DND-41 (cell line): ENCODE results near the gene TMEM234.
A peak's percentile ranks its signal among the peaks of the same experiment; 100 is the strongest.

ENCODE experiments used
- ATAC-seq: fragments of 200-7000 bp; cut with Tn5 transposase; 3 replicates; pipeline ENCODE4 v1.9.1; 2021; ENCODE audit warnings: low read depth; ENCODE audit not compliant: insufficient read depth
- DNase-seq: peaks from one replicate; pipeline ENCODE4 v3.0.0-alpha.2; 2020
- H2AFZ ChIP-seq: 2 replicates; pipeline ENCODE4 v1.6.0; 2012; ENCODE audit warnings: low read depth, low read length
- H3K27ac ChIP-seq: 2 replicates; pipeline ENCODE4 v1.5.1; 2012; ENCODE audit warnings: low read length, inconsistent platforms
- H3K27me3 ChIP-seq: fragments of 200-600 bp; sonication (generic); 2 replicates; pipeline ENCODE4 v1.6.0; 2012; ENCODE audit warnings: low read length, mild to moderate bottlenecking, inconsistent platforms; ENCODE audit not compliant: insufficient read depth, poor library complexity
- H3K36me3 ChIP-seq: 2 replicates; pipeline ENCODE4 v1.5.1; 2012; ENCODE audit warnings: low read length, inconsistent platforms; ENCODE audit not compliant: insufficient read depth
- H3K4me1 ChIP-seq: 2 replicates; pipeline ENCODE4 v1.5.1; 2012; ENCODE audit warnings: mild to moderate bottlenecking, low read length; ENCODE audit not compliant: insufficient read depth
- H3K4me2 ChIP-seq: 2 replicates; pipeline ENCODE4 v1.6.0; 2012; ENCODE audit warnings: mild to moderate bottlenecking, moderate library complexity, low read length, inconsistent platforms; ENCODE audit not compliant: insufficient read depth
- H3K4me3 ChIP-seq, 2 experiments: fragments of 200-600 bp in 1 of 2; shearing (Covaris generic) in 1 of 2; 2 replicates each; pipeline ENCODE4 v1.5.1; 2012 to 2016; ENCODE audit warnings: inconsistent platforms in 2 of 2, low read length in 2 of 2, mild to moderate bottlenecking in 2 of 2, low read depth in 1 of 2, moderate library complexity in 1 of 2
- H3K79me2 ChIP-seq: 2 replicates; pipeline ENCODE4 v1.6.0; 2012; ENCODE audit warnings: low read length, inconsistent platforms; ENCODE audit not compliant: insufficient read depth
- H3K9ac ChIP-seq: 2 replicates; pipeline ENCODE4 v1.6.0; 2012; ENCODE audit warnings: low read depth, mild to moderate bottlenecking, inconsistent platforms, low read length, moderate library complexity
- H3K9me3 ChIP-seq: 2 replicates; pipeline ENCODE4 v1.5.1; 2012; ENCODE audit warnings: low read length, moderate library complexity, mild to moderate bottlenecking, inconsistent platforms; ENCODE audit not compliant: insufficient read depth, severe bottlenecking
- H4K20me1 ChIP-seq: 2 replicates; pipeline ENCODE4 v1.6.0; 2012; ENCODE audit warnings: low read length; ENCODE audit not compliant: insufficient read depth
- CTCF ChIP-seq: IDR thresholded peaks from 2 replicates; pipeline ENCODE4 v1.5.1; 2012; ENCODE audit warnings: borderline replicate concordance, low read length, moderate library complexity, mild to moderate bottlenecking; ENCODE audit not compliant: poor library complexity, severe bottlenecking; ENCODE audit errors: extremely low read depth
- EZH2 ChIP-seq: IDR thresholded peaks from 3 replicates; pipeline ENCODE4 v1.6.1; 2012; ENCODE audit warnings: borderline replicate concordance, low read depth, mild to moderate bottlenecking, moderate library complexity, low read length, inconsistent platforms; ENCODE audit not compliant: severe bottlenecking

Gene TMEM234

GRCh38 chr1:32247983-32248889, 26.1 kb upstream of the TMEM234 start:
- Histone ChIP-seq H3K27ac (peak overlapping the region; percentile 98), H3K4me1 (peaks cover 63% of the 10 kb centered on the region), H2AFZ (peak overlapping the region; percentile 28; the same call in 1 of the 2 replicates), H3K79me2 (peaks cover 25% of the 10 kb centered on the region), H3K9me3 (no peaks in the 10 kb centered on the region), H3K36me3 (no peaks in the 10 kb centered on the region; the same call in 1 of the 2 replicates), H4K20me1 (no peaks in the 10 kb centered on the region), H3K9ac (peak overlapping the region; percentile 70), H3K4me2 (peak overlapping the region; percentile 41), H3K4me3 (no peak overlapping the region; a peak in 1 of 4 replicates), H3K27me3 (no peaks in the 10 kb centered on the region)
- peak; percentile 16 for ATAC-seq
- TF ChIP-seq CTCF (peak; percentile 48), EZH2 (no peak)
- peak; percentile 86 for DNase-seq

- no peaks in the 10 kb centered on the region for H3K27me3 ChIP-seq
- H3K36me3 ChIP-seq = no peaks in the 10 kb centered on the region; the same call in 1 of the 2 replicates
- ATAC-seq = no peak
- no peak for TF ChIP-seq CTCF
- TF ChIP-seq EZH2 = no peak
- no peaks in the 10 kb centered on the region for H3K9me3 ChIP-seq
- no peak overlapping the region for H3K4me3 ChIP-seq
- peak overlapping the region; percentile 28; the same call in 1 of the 2 replicates for H2AFZ ChIP-seq
- H3K4me1 ChIP-seq = peaks cover 55% of the 10 kb centered on the region
- peak overlapping the region; percentile 98 for H3K27ac ChIP-seq
- H3K9ac ChIP-seq = peak overlapping the region; percentile 70; the same call in 1 of the 2 replicates
- H3K4me2 ChIP-seq = no peak overlapping the region
- DNase-seq = no peak
- H3K79me2 ChIP-seq = peaks cover 17% of the 10 kb centered on the region
- no peaks in the 10 kb centered on the region for H4K20me1 ChIP-seq
Observed at GRCh38 chr1:32247452-32247851, 25.3 kb upstream of the TMEM234 start.

GRCh38 chr1:32246888-32247273, 24.7 kb upstream of the TMEM234 start, which contains the start of gene FAM167B:
Gene FAM167B, plus strand, starts transcription at chr1:32247222. Its CDS starts 200 bp downstream, at chr1:32247422.
- Histone ChIP-seq H3K79me2 (peaks cover 12% of the 10 kb centered on the region), H3K4me1 (peaks cover 50% of the 10 kb centered on the region), H2AFZ (peak within 1 kb of the TSS; percentile 28; the same call in 1 of the 2 replicates), H3K9ac (peak within 1 kb of the TSS; percentile 70; the same call in 1 of the 2 replicates), H3K9me3 (no peaks in the 10 kb centered on the region), H3K4me3 (no peak within 1 kb of the TSS), H3K4me2 (peak within 1 kb of the TSS; percentile 41), H3K27me3 (no peaks in the 10 kb centered on the region), H3K27ac (peak within 1 kb of the TSS; percentile 98), H4K20me1 (no peaks in the 10 kb centered on the region), H3K36me3 (no peaks in the 10 kb centered on the region; the same call in 1 of the 2 replicates)
- ATAC-seq = no peak
- DNase-seq = no peak
- TF ChIP-seq CTCF = no peak
- no peak for TF ChIP-seq EZH2
